Forelimb muscle (tissue), 1 donor: ENCODE data around the gene UBR1. TPM values are rescaled to one million over a fixed set of nuclear protein-coding genes. Genes with fewer than 3 reads are reported as not detected.
A peak's percentile ranks its signal among the peaks of the same experiment; 100 is the strongest.
"Not testable (repeated sequence)": the region's sequence is repeated elsewhere in the genome, so short reads cannot be mapped to it uniquely, and the experiment has no call there.

Source experiments
- DNase-seq: peaks from one replicate; pipeline ENCODE4 v3.0.0-alpha.2; 2013; ENCODE audit warnings: low read depth
- polyA plus RNA-seq: library from polyadenylated mRNA; unstranded; fragments of 120-200 nt; gene quantifications from one replicate; pipeline ENCODE4 v1.2.1, GENCODE V29; 2013; ENCODE audit not compliant: insufficient read length

Gene UBR1
- polyA plus RNA-seq, 1 donor, result 27.6 TPM

- DNase-seq, result no peak
Measured at GRCh38 chr15:42973114-42973513, 132.7 kb downstream of the UBR1 start.

DNA sequence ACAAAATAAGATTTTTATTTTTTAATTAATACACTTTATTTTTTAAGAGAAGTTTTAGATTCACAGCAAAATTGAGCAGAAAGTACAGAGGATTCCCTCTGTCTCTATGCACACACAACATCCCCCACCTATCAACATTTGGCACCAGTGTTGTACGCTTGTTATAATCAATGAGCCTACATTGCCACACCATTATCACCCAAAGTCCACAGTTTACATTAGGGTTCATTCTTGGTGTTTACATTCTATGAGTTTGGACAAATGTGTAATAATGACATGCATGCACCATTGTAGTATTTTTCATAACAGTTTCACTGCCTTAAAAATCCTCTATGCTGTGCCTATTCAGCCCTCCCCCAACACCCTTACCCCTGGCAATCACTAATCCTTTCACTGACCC lies 134.0 kb downstream of the UBR1 start:
- no peak for DNase-seq

DNA sequence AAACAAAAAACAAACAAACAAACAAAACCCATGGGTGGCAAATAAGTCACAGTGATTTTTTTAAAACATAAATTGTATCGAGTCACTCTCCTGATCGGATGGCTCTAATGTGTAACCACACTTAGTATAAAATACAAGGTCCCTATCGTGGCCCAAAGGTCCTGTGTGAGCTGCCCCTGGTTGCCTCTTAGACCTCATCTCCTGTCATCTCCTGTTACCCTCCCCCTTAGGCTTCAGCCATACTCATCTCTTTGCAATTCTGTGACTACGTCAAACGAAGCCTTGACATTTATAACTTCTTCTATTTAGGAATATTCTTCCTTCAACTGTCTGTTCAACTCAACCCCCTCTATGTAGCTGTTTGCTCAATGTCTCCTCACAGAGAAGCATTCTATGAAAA lies 141.4 kb downstream of the UBR1 start:
- no peak for DNase-seq

DNA sequence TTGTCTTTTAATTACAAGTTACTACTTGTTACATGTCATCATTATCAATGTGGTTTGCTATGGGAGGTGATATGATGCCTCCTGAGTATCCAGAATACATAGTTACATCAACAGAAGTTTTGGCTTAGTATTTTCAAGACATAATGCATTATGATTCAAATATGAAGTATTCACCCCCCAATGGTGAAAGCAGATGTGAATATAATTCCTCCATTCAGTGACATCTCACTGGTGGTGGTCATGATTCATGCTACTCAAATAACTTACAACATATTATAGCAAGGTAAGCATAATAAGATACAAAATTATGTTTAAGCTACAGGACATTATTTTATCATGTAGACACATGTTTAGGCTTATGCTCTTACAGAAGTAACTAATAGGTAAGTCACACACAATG lies 150.3 kb downstream of the UBR1 start:
- DNase-seq, result no peak

DNA sequence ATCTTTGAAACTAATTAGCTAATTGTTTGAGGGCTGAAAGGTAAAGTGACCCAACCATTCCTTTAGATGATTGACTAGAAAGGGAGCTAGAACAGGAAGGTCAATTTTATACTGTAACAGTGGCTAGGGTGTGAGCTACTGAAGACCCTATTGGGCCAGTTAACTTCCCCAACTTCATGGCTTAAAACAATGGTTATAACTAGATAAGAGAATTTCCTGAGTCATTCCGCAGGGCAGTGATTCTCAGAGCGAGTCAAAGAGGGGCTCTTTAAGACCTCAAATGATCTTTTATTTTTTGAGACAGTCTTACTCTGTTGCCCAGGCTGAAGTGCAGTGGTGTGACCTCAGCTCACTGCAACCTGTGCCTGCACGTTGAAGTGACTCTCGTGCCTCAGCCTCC lies 151.5 kb downstream of the UBR1 start:
- DNase-seq, result no peak

DNA sequence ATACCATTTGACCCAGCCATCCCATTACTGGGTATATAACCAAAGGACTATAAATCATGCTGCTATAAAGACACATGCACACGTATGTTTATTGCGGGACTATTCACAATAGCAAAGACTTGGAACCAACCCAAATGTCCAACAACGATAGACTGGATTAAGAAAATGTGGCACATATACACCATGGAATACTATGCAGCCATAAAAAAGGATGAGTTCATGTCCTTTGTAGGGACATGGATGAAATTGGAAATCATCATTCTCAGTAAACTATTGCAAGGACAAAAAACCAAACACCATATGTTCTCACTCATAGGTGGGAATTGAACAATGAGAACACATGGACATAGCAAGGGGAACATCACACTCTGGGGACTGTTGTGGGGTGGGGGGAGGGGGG lies 156.9 kb downstream of the UBR1 start:
- DNase-seq, result not testable (repeated sequence)

- no peak for DNase-seq
Measured at GRCh38 chr15:42940527-42940926, 165.3 kb downstream of the UBR1 start.

- DNase-seq, result no peak
Measured at GRCh38 chr15:42939841-42940240, 166.0 kb downstream of the UBR1 start.

- DNase-seq, result no peak
Measured at GRCh38 chr15:42937143-42937542, 168.7 kb downstream of the UBR1 start.

GRCh38 chr15:42933886-42934667 lies 171.8 kb downstream of the UBR1 start:
- no peak for DNase-seq

DNA sequence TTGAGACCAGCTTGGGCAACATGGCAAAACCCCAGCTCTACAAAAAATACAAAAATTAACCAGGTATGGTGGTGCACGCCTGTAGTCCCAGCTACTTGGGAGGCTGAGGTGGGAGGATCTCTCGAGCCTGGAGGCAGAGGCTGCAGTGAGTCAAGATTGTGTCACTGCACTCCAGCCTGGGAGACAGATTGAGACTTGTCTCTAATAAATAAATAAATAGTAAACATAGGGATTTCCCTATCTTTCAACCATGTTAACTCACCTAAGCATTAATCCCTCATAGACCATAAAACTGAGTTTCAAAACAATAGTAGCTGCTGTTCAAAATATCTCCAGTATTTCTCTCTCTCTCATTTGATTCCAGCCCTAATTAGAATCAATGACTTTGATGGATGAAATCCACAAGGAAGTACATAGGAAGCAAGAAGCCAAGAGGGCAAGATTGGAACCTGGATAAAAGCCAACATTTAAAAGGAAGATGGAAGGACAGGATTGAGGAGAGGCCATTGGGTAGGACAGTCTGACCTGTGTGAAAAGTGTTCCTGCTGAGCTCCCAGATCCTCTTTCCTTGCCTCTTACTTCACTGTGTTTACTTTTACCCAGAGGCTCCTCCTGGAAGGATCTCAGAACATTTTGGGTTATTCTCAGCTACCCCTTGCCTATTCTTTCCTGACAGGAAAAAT lies 172.9 kb downstream of the UBR1 start:
- DNase-seq, result no peak

DNA sequence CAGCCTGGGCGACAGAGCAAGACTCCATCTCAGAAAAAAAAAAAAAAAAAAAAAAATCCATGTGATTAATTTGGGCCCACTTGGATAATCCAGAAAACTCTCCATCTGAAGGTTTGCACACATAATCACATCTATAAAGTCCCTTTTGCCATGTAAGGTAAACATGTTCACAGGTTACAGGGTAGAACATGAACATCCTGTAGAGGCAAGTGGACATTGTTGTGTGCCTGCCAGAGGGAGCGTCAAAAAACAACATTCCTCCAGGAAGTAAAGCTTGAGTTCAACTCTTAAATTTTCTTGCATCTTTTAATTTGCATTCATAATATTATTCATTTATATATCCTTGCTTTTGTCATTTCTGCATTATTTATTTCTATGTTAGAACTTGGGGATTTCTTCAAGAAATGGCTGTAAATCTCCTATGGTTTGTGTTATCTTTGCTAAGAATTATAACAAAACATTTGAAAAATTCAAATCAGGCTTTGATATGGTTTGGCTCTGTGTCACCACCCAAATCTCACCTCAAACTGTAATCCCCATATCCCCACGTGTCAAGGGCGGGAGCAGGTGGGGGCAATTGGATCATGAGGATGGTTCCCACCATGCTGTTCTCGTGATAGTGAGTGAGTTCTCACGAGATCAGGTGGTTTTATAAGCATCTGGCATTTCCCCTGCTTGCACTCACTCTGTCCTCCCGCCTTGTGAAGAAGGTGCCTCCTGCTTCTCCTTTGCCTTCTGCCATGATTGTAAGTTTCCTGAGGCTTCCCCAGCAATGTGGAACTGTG lies 173.9 kb downstream of the UBR1 start:
- no peak for DNase-seq

DNA sequence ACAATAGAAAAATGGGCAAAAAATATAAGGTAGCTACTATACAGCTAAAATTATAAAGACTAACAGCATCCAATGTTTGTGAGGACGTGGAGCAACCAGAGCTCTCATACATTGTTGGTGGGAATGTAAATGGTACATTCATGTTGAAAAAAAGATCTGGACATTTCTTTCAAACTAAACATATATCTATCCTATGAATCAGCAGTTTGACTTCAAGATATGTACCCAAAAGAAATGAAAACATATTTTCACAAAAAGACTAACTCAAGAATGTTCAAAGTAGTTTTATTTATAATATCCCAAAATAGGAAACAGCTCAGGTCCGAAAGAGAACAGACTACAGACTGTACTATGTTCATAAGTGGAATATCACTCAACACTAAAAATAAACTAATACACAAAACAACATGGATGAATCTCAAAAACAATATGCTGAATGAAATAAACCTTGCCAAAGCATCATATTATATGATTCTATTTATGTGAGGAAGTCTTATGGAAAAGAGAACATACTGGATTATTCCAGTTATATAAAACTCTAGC lies 176.5 kb downstream of the UBR1 start:
- DNase-seq, result no peak

GRCh38 chr15:42921342-42921731 lies 184.5 kb downstream of the UBR1 start:
- DNase-seq, result no peak

DNA sequence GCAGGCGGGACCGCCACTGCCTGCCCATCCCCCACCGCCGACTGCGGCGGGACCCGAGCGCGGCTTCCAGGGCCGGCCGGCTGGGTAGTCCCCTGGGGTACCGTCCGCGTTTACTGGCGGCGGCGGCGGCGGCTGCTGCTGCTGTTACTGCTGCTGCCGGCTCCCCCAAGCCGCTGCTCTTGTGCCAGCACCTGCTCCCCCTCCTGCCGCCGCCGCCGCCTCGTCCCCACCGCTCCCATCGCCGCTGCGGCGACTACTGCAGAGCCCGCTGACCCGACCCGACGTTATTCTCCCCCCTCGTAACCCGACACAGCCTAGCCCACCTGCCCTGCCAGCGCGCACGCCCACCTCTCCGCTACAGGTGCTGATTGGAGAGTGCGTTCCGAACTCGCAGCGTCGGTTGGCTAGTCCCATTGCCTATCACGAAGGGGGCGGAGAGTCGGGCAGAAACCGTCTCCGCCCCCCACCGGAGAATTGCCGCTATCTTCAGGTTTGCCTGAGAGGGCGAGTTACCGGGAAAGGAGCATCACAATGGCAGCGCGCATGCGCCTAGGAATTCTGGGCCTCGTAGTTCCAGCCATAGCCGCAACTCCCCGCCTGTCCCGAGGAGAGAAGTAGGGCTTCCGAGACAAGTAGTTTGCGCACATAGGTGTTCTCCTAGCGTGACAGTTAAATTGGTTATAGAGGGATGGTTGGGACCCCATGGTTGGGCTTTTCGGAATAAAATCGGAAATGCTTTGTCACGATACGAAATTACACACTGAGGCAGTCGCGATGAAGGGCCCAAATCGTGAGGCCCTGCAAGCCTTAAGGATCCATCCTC lies 185.1 kb downstream of the UBR1 start, which contains the start of gene TTBK2:
Gene TTBK2, minus strand, starts transcription at position 260 of the 823 bp plus-strand sequence. CDS start 42,161 bp downstream, outside the sequence.
- DNase-seq, result peak; percentile 97

- DNase-seq, result no peak
Measured at GRCh38 chr15:42919799-42920518, 185.9 kb downstream of the UBR1 start.

DNA sequence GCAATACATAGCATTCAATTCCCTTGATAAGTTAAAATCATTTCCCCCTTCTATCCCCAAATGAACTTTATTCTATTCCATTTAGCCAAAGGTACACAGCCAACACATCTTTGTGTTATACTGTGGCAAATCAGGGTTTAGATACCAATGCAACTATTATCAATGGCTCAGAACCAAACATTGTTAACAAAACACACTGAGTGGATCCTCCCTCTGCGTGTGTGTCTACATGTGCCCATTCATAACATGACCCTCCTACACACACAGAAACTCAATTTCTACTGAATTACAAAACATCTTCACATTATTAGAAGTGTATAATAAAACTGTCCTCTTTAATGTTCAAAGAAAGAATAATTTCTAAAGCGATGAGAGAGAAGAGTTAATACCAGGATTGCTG lies 186.5 kb downstream of the UBR1 start:
- DNase-seq, result no peak

GRCh38 chr15:42918047-42918446 lies 187.8 kb downstream of the UBR1 start:
- no peak for DNase-seq

- DNase-seq, result no peak
Measured at GRCh38 chr15:42915654-42916315, 190.1 kb downstream of the UBR1 start.
